ENCODE results near the gene JARID2. TPM values are rescaled to one million over a fixed set of nuclear protein-coding genes. Genes with fewer than 3 reads are reported as not detected.
A peak's percentile ranks its signal among the peaks of the same experiment; 100 is the strongest.

JARID2 gene
- total RNA-seq, 1 experiment from 2014 or later, result 21.0 TPM

GRCh38 chr6:15316754-15317153 lies 70.9 kb downstream of the JARID2 start:
- CTCF ChIA-PET, result no interaction called here
- Mint-ChIP-seq H3K27ac (ENCODE audit: low read depth, unreplicated experiment) (no peak overlapping the region), H3K27me3 (ENCODE audit: insufficient read depth, unreplicated experiment) (no peaks in the 10 kb centered on the region), H3K4me3 (ENCODE audit: unreplicated experiment) (no peak overlapping the region), H3K36me3 (ENCODE audit: insufficient read depth, unreplicated experiment) (peaks cover 10% of the 10 kb centered on the region), H3K9me3 (ENCODE audit: unreplicated experiment) (no peaks in the 10 kb centered on the region), H3K4me1 (ENCODE audit: insufficient read depth, unreplicated experiment) (peaks cover 18% of the 10 kb centered on the region)
- intact Hi-C loops (cut with micrococcal nuclease), result no loop called here
- no peak for TF ChIP-seq CTCF (IDR thresholded peaks at IDR 0.05; ENCODE audit: unreplicated experiment)
- BruUV-seq (replicated peaks), result no TSS peak
- POLR2A ChIA-PET, result no interaction called here
- DNase-seq (ENCODE audit: unreplicated experiment), result no peak

GRCh38 chr6:15317251-15317650 lies 71.4 kb downstream of the JARID2 start:
- CTCF ChIA-PET, result no interaction called here
- Mint-ChIP-seq H3K27me3 (ENCODE audit: insufficient read depth, unreplicated experiment) (no peaks in the 10 kb centered on the region), H3K4me3 (ENCODE audit: unreplicated experiment) (no peak overlapping the region), H3K36me3 (ENCODE audit: insufficient read depth, unreplicated experiment) (peaks cover 10% of the 10 kb centered on the region), H3K4me1 (ENCODE audit: insufficient read depth, unreplicated experiment) (peaks cover 18% of the 10 kb centered on the region), H3K27ac (ENCODE audit: low read depth, unreplicated experiment) (no peak overlapping the region), H3K9me3 (ENCODE audit: unreplicated experiment) (no peaks in the 10 kb centered on the region)
- intact Hi-C loops (cut with micrococcal nuclease), result no loop called here
- no TSS peak for BruUV-seq (replicated peaks)
- POLR2A ChIA-PET, result no interaction called here
- TF ChIP-seq CTCF (IDR thresholded peaks at IDR 0.05; ENCODE audit: unreplicated experiment), result no peak
- DNase-seq (ENCODE audit: unreplicated experiment), result no peak

GRCh38 chr6:15317934-15318902 lies 72.3 kb downstream of the JARID2 start:
- H3K4me3 Mint-ChIP-seq (ENCODE audit: unreplicated experiment), result no peak overlapping the region
- H3K27ac Mint-ChIP-seq (ENCODE audit: low read depth, unreplicated experiment), result peak overlapping the region; percentile 19
- peaks cover 10% of the 10 kb centered on the region for H3K36me3 Mint-ChIP-seq (ENCODE audit: insufficient read depth, unreplicated experiment)
- no peaks in the 10 kb centered on the region for H3K9me3 Mint-ChIP-seq (ENCODE audit: unreplicated experiment)
- DNase-seq (ENCODE audit: unreplicated experiment), result no peak
- intact Hi-C loops (cut with micrococcal nuclease), result no loop called here
- no TSS peak for BruUV-seq (replicated peaks)
- ChIA-PET CTCF (no interaction called here), POLR2A (interaction anchor here (0.7 kb wide), 1 partner anchor 99 kb away, joined by 3 read pairs; no protein-coding TSS in a partner anchor)
- H3K27me3 Mint-ChIP-seq (ENCODE audit: insufficient read depth, unreplicated experiment), result no peaks in the 10 kb centered on the region
- H3K4me1 Mint-ChIP-seq (ENCODE audit: insufficient read depth, unreplicated experiment), result peaks cover 21% of the 10 kb centered on the region
- no peak for TF ChIP-seq CTCF (IDR thresholded peaks at IDR 0.05; ENCODE audit: unreplicated experiment)

GRCh38 chr6:15319677-15320076 lies 73.8 kb downstream of the JARID2 start:
- TF ChIP-seq CTCF (IDR thresholded peaks at IDR 0.05; ENCODE audit: unreplicated experiment), result no peak
- Mint-ChIP-seq H3K9me3 (ENCODE audit: unreplicated experiment) (no peaks in the 10 kb centered on the region), H3K4me1 (ENCODE audit: insufficient read depth, unreplicated experiment) (peaks cover 26% of the 10 kb centered on the region), H3K27ac (ENCODE audit: low read depth, unreplicated experiment) (peak overlapping the region; percentile 17), H3K36me3 (ENCODE audit: insufficient read depth, unreplicated experiment) (peaks cover 10% of the 10 kb centered on the region), H3K27me3 (ENCODE audit: insufficient read depth, unreplicated experiment) (no peaks in the 10 kb centered on the region), H3K4me3 (ENCODE audit: unreplicated experiment) (no peak overlapping the region)
- POLR2A ChIA-PET, result no interaction called here
- intact Hi-C loops (cut with micrococcal nuclease), result no loop called here
- CTCF ChIA-PET, result no interaction called here
- DNase-seq (ENCODE audit: unreplicated experiment), result no peak
- BruUV-seq (replicated peaks), result no TSS peak
